ENCODE data around the gene ADAMTS6. TPM values are rescaled to one million over a fixed set of nuclear protein-coding genes. Genes with fewer than 3 reads are reported as not detected.

The ADAMTS6 gene
- total RNA-seq, 2 experiments from 2014 or later: 0.44 to 0.45 TPM

DNA sequence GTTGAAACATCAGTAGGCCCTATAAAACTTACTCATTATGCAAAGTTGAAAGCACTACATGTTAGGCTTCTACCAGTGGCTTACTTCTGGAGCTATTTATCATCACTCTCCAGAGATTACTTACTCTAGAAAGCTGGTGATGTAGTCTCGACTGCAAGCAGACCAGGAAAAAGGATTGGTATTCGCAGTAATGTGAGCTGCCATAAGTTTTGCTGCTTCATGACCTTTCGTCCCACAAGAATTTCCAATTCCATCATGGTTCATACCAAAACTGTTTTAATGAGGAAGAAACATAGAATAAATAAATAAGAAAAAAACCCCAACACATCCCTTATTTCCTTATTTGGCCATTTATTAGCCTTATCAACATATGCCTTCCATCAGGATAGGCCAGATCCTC is 181.9 kb downstream of the ADAMTS6 start:
- Mint-ChIP-seq H3K4me3 (no peak overlapping the region), H3K9me3 (no peaks in the 10 kb centered on the region), H3K36me3 (no peaks in the 10 kb centered on the region), H3K27me3 (no peaks in the 10 kb centered on the region), H3K27ac (no peak overlapping the region), H3K4me1 (ENCODE audit: low read depth) (no peaks in the 10 kb centered on the region)
- CTCF ChIA-PET: no interaction called here
- intact Hi-C loops (cut with micrococcal nuclease): no loop called here
- no peak for DNase-seq
- POLR2A ChIA-PET: interaction anchor here (1.0 kb wide), 1 partner anchor 12 kb away, joined by 3 read pairs; no protein-coding TSS in a partner anchor

DNA sequence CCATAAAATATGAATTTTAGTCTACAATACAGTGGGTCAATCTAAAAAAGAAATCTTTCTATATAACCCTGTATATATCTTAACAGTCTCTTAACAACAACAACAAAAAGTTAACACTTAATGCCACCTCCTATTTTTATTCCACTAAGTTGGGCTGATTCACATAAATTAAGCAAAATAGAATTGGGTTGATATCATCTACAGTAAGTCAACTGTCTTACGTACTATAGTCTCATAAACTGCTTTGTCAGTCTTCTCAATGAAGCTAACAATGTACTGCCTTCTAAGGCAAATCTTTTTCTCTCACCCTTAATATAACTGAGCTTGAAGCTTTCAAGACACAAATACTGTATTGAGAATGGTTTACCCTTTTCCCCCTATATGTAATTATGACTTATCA is 185.7 kb downstream of the ADAMTS6 start:
- H3K27ac Mint-ChIP-seq: no peak overlapping the region

DNA sequence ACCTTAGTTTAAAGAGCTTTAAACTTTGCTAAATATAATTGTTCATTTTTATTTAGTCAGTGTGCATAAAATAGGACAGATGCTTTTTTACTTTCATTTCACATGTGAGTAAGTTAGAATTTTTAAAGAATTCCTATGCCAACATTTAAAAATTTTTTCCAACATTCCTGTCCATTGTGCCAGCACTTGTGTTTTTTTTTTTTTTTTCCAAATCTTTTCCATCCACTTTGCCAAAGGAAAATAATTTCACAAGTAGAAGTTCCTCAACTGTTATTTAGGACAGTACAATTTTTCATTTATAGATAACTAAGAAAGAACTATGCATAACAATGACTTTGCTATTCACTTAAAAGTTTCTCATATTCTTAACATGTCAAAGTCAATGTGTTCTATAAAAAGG is 189.5 kb downstream of the ADAMTS6 start:
- intact Hi-C loops (cut with micrococcal nuclease): no loop called here
- Mint-ChIP-seq H3K9me3 (no peaks in the 10 kb centered on the region), H3K4me3 (no peak overlapping the region), H3K4me1 (ENCODE audit: low read depth) (no peaks in the 10 kb centered on the region), H3K27ac (no peak overlapping the region), H3K36me3 (no peaks in the 10 kb centered on the region), H3K27me3 (no peaks in the 10 kb centered on the region)
- ChIA-PET CTCF (no interaction called here), POLR2A (no interaction called here)
- DNase-seq: no peak

More for the DNA sequence above, 185.7 kb downstream of the ADAMTS6 start:
- intact Hi-C loops (cut with micrococcal nuclease): no loop called here
- Mint-ChIP-seq H3K4me1 (ENCODE audit: low read depth) (no peaks in the 10 kb centered on the region), H3K27me3 (no peaks in the 10 kb centered on the region), H3K9me3 (no peaks in the 10 kb centered on the region), H3K36me3 (no peaks in the 10 kb centered on the region), H3K4me3 (no peak overlapping the region)
- no peak for DNase-seq
- POLR2A ChIA-PET: no interaction called here
- CTCF ChIA-PET: no interaction called here

DNA sequence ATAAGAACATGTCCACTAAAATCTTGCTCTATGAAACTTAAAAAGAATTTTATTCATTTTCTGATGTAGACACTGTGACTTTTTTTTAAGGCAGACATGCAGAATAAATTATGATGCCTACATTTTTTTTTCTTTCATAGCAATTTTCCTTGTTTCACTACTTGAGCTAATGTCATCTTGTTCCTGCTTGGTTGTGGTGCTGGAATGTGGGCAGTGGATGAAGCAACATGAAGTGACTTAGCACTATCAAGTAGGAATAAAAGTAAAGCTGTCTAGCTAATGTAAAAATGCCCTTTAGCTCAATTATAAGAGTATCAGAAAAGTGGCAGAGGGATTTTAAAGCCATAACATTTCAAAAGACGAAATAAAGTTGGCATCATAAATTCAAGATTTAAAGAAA is 191.0 kb downstream of the ADAMTS6 start:
- CTCF ChIA-PET: interaction anchor here (0.7 kb wide), 1 partner anchor 98 kb away, joined by 3 read pairs; no protein-coding TSS in a partner anchor

DNA sequence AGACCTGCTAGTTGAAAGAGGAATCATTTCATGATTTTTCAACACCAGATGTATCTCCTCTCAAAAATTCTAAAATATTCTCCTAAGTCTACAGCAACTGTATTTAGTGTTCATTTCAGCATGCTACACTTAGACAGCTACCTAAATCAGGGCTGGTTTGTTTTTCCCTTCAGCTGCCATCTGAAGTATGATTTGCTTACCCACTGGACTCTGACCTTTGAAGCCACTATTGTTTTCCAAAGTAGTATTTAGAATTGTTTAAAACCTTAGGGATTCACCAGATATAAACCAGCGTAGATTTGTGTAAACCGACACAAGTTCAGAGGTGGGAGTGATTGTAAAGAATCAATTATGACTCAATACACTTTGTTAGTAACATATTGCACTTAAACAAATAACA is 193.1 kb downstream of the ADAMTS6 start:
- intact Hi-C loops (cut with micrococcal nuclease): no loop called here
- no peak for DNase-seq
- CTCF ChIA-PET: no interaction called here
- Mint-ChIP-seq H3K9me3 (no peaks in the 10 kb centered on the region), H3K4me3 (no peak overlapping the region), H3K4me1 (ENCODE audit: low read depth) (no peaks in the 10 kb centered on the region), H3K27me3 (no peaks in the 10 kb centered on the region), H3K36me3 (no peaks in the 10 kb centered on the region), H3K27ac (no peak overlapping the region)
- POLR2A ChIA-PET: interaction anchor here (1.1 kb wide), 1 partner anchor 12 kb away, joined by 3 read pairs; no protein-coding TSS in a partner anchor

More for the DNA sequence above, 191.0 kb downstream of the ADAMTS6 start:
- intact Hi-C loops (cut with micrococcal nuclease): no loop called here
- POLR2A ChIA-PET: no interaction called here
- DNase-seq: no peak
- Mint-ChIP-seq H3K4me1 (ENCODE audit: low read depth) (no peaks in the 10 kb centered on the region), H3K9me3 (no peaks in the 10 kb centered on the region), H3K27me3 (no peaks in the 10 kb centered on the region), H3K27ac (no peak overlapping the region), H3K4me3 (no peak overlapping the region), H3K36me3 (no peaks in the 10 kb centered on the region)

- no peaks in the 10 kb centered on the region for H3K9me3 Mint-ChIP-seq
- no peaks in the 10 kb centered on the region for H3K36me3 Mint-ChIP-seq
- intact Hi-C loops (cut with micrococcal nuclease): no loop called here
- ChIA-PET CTCF (no interaction called here), POLR2A (no interaction called here)
- peaks cover 3% of the 10 kb centered on the region for H3K27me3 Mint-ChIP-seq
- no peaks in the 10 kb centered on the region for H3K4me1 Mint-ChIP-seq (ENCODE audit: low read depth)
- H3K27ac Mint-ChIP-seq: no peak overlapping the region
- no peak overlapping the region for H3K4me3 Mint-ChIP-seq
- DNase-seq: no peak
Observed at GRCh38 chr5:65279603-65280002, 202.1 kb downstream of the ADAMTS6 start.

DNA sequence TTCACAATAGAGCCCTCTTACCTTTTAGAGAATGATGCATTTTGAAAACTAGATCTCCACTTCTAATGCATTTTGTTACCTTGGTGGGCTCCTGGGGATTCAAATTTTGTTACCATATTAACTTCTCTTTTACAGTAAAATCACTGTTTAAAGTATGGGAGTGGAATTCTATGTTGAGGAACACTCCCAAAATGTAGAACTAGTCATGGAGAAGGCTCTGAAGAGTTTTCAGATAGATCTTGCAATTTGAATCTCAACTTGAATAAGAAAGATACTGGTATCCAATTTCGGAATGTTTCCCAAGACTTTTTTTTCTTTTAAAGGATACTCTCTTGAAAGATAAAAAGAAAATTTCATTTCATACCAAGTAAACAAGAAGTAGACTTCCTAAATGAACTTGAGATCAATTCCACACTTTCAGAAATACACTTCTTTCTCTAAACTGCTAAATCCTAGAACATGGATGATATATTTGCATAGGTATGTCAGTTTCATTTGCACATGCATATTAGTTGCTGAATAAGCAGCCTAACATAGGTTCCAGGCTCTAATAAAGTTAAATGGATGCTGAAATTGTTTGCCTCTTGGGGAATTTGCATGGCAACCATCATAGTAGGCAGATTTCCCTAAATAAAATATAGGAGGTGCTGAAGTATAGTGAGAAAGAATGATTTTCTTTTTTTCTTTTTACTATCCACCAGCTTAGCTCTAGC is 205.4 kb downstream of the ADAMTS6 start:
- CTCF ChIA-PET: no interaction called here

DNA sequence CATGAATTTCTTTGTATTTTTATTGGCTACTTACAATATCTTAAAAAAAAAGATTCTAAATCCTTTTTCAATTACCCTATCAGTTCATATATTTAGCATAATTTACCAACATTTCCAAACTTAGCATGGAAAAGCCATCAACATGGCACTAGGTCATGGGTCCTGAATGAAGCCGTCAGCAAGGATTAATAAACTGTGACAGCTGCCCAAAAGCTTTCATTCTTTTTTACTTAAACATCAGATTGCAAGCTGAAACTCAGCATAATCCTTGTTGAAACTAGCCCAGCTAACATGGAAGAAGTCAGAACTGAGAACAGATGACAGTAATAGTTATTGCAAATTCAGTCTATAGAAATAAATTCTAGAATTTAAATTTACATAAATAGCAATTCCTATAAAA is 209.8 kb downstream of the ADAMTS6 start:
- CTCF ChIA-PET: no interaction called here
- H3K27ac Mint-ChIP-seq: no peak overlapping the region
- POLR2A ChIA-PET: no interaction called here
- H3K9me3 Mint-ChIP-seq: no peaks in the 10 kb centered on the region
- DNase-seq: no peak
- H3K27me3 Mint-ChIP-seq: no peaks in the 10 kb centered on the region
- no peaks in the 10 kb centered on the region for H3K4me1 Mint-ChIP-seq (ENCODE audit: low read depth)
- H3K36me3 Mint-ChIP-seq: no peaks in the 10 kb centered on the region
- no peak overlapping the region for H3K4me3 Mint-ChIP-seq
- intact Hi-C loops (cut with micrococcal nuclease): no loop called here

More for the DNA sequence above, 205.4 kb downstream of the ADAMTS6 start:
- Mint-ChIP-seq H3K4me3 (no peak overlapping the region), H3K36me3 (no peaks in the 10 kb centered on the region), H3K9me3 (no peaks in the 10 kb centered on the region), H3K4me1 (ENCODE audit: low read depth) (no peaks in the 10 kb centered on the region), H3K27ac (no peak overlapping the region), H3K27me3 (peaks cover 3% of the 10 kb centered on the region)
- POLR2A ChIA-PET: no interaction called here
- intact Hi-C loops (cut with micrococcal nuclease): no loop called here
- DNase-seq: no peak

DNA sequence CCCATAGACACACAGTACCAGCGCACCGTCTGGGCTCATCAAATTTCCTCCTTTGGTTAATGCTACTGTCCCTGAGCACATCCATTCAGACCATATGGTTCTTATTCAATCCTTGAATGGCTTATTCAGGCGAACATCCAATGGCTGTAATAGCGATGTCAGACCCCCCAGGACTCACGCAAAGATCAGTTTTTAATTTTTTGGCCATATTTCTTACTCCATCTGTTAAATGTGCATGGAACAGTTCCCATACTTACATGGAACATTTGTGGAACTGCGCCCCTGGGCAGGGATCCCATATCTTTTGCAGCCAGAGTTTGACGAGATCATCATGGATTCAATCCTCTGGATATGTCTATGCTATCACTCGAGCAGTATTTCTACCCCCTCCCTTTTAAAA is 213.2 kb downstream of the ADAMTS6 start:
- ChIA-PET CTCF (no interaction called here), POLR2A (no interaction called here)
- intact Hi-C loops (cut with micrococcal nuclease): no loop called here
- Mint-ChIP-seq H3K4me3 (no peak overlapping the region), H3K27me3 (peaks cover 3% of the 10 kb centered on the region), H3K4me1 (ENCODE audit: low read depth) (no peaks in the 10 kb centered on the region), H3K36me3 (no peaks in the 10 kb centered on the region), H3K9me3 (no peaks in the 10 kb centered on the region), H3K27ac (no peak overlapping the region)
- no peak for DNase-seq

DNA sequence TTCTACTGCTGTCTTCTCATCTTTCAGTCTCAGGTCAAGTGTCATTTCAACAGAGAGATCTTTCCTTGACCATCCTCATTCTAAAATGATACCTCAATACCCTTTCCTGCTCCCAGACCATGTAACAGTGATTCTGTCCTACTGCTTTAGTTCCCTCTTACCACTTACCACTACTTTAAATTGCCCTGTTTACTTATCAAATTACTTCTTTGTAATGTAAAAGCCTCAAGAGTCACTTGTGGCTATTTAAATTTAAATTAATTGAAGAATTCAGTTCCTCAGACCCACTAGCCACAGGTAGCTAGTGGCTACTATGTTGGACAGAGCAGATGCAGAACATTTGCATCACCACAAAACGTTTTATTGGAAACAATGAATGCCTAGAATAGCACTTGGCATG is 217.3 kb downstream of the ADAMTS6 start:
- CTCF ChIA-PET: no interaction called here
- H3K9me3 Mint-ChIP-seq: no peaks in the 10 kb centered on the region

GRCh38 chr5:65263321-65263720 is 218.4 kb downstream of the ADAMTS6 start:
- no peak overlapping the region for H3K27ac Mint-ChIP-seq
- H3K27me3 Mint-ChIP-seq: peaks cover 5% of the 10 kb centered on the region
- intact Hi-C loops (cut with micrococcal nuclease): no loop called here
- H3K9me3 Mint-ChIP-seq: no peaks in the 10 kb centered on the region
- ChIA-PET CTCF (no interaction called here), POLR2A (no interaction called here)
- H3K36me3 Mint-ChIP-seq: no peaks in the 10 kb centered on the region
- H3K4me3 Mint-ChIP-seq: no peak overlapping the region
- no peaks in the 10 kb centered on the region for H3K4me1 Mint-ChIP-seq (ENCODE audit: low read depth)
- no peak for DNase-seq

More for the DNA sequence above, 217.3 kb downstream of the ADAMTS6 start:
- Mint-ChIP-seq H3K27me3 (peaks cover 5% of the 10 kb centered on the region), H3K4me3 (no peak overlapping the region), H3K4me1 (ENCODE audit: low read depth) (no peaks in the 10 kb centered on the region), H3K27ac (no peak overlapping the region), H3K36me3 (no peaks in the 10 kb centered on the region)
- no peak for DNase-seq
- POLR2A ChIA-PET: no interaction called here
- intact Hi-C loops (cut with micrococcal nuclease): no loop called here

DNA sequence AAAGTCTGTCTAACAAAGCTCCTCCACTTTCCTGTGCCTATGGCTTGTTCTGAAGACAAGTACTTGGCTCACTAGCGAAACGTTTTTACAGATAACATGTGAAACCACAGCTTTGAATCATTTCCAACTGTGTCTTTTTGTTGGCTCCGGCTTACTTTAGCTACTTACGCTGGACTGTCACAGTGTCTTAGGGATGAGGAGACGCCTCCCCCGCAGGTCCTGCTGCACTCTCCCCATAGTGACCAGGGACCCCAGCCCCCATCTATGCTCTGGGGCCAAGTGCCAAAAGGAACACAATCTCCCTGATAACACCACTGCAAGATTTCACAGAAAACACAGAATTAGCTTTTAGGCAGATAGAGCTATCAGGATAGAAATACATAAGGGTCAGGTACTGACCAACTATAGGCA is 219.1 kb downstream of the ADAMTS6 start:
- H3K4me1 Mint-ChIP-seq (ENCODE audit: low read depth): no peaks in the 10 kb centered on the region
- POLR2A ChIA-PET: no interaction called here
- DNase-seq: no peak
- no peak overlapping the region for H3K4me3 Mint-ChIP-seq
- H3K27ac Mint-ChIP-seq: no peak overlapping the region
- no peaks in the 10 kb centered on the region for H3K36me3 Mint-ChIP-seq
- peaks cover 5% of the 10 kb centered on the region for H3K27me3 Mint-ChIP-seq
- intact Hi-C loops (cut with micrococcal nuclease): no loop called here
- CTCF ChIA-PET: no interaction called here
- no peaks in the 10 kb centered on the region for H3K9me3 Mint-ChIP-seq

DNA sequence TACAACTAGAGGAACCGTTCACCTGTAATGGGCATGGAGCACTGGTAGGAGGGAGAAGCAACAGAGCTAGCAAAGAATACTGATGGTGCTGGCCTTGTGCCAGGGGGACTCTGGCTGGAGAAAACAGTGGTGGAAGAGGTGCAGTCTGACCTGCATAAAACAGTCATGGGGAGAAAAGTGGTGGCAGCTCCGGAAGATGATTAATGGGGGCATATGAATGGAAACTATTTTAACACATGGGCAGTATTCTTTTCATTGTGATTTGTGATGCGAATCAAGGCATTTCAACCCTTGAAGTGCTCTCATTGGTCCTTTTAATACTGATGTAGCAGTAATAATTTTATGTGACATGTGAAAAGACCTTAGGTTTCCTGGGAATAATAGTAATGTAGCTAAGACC is 219.6 kb downstream of the ADAMTS6 start:
- no peak overlapping the region for H3K27ac Mint-ChIP-seq
- POLR2A ChIA-PET: interaction anchor here (0.6 kb wide), 1 partner anchor 914 kb away, joined by 3 read pairs; no protein-coding TSS in a partner anchor
- intact Hi-C loops (cut with micrococcal nuclease): no loop called here
- no peaks in the 10 kb centered on the region for H3K9me3 Mint-ChIP-seq
- H3K36me3 Mint-ChIP-seq: no peaks in the 10 kb centered on the region
- H3K4me3 Mint-ChIP-seq: no peak overlapping the region
- H3K27me3 Mint-ChIP-seq: peaks cover 5% of the 10 kb centered on the region
- CTCF ChIA-PET: no interaction called here
- H3K4me1 Mint-ChIP-seq (ENCODE audit: low read depth): no peaks in the 10 kb centered on the region
- no peak for DNase-seq

Measured in activated CD4-positive, alpha-beta memory T cell treated with anti-CD3 and anti-CD28 coated beads for 36 hours (primary cell).